Prostate gland (tissue), 2 donors: ENCODE data around the gene ANKRD13A. TPM values are rescaled to one million over a fixed set of nuclear protein-coding genes. Genes with fewer than 3 reads are reported as not detected.
"Not testable (repeated sequence)": the region's sequence is repeated elsewhere in the genome, so short reads cannot be mapped to it uniquely, and the experiment has no call there.

Experiments
- DNase-seq: peaks from one replicate; pipeline ENCODE4 v3.0.0-alpha.2; 2019; ENCODE audit warnings: low spot score
- H3K27ac ChIP-seq, 2 donors: fragments of 200-600 bp; sonication (generic); 2 replicates each; pipeline ENCODE4 v1.5.1; 2017 to 2019
- H3K27me3 ChIP-seq: fragments of 200-600 bp; sonication (generic); replicated peaks from 2 replicates; pipeline ENCODE4 v1.5.1; 2019; ENCODE audit not compliant: insufficient read depth
- H3K36me3 ChIP-seq, 2 donors: fragments of 200-600 bp; sonication (generic); 1 replicate in 1 of 2; 2 replicates in 1 of 2; pipeline versions ENCODE4 v1.5.1 to v1.8.1; 2017 to 2019
- H3K4me1 ChIP-seq: fragments of 200-600 bp; sonication (generic); replicated peaks from 2 replicates; pipeline ENCODE4 v1.5.1; 2019
- H3K4me3 ChIP-seq, 2 donors: fragments of 200-600 bp; sonication (generic); 2 replicates each; pipeline ENCODE4 v1.5.1; 2017 to 2019
- H3K9me3 ChIP-seq: fragments of 200-600 bp; sonication (generic); 2 replicates; pipeline ENCODE4 v1.5.1; 2017
- POLR2A ChIP-seq: fragments of 450-650 bp; IDR thresholded peaks from one replicate; pipeline ENCODE4 v1.6.1; 2016; ENCODE audit warnings: antibody characterized with exemption, mild to moderate bottlenecking
- POLR2AphosphoS5 ChIP-seq: sonication (generic); formaldehyde crosslinking; IDR thresholded peaks from one replicate; pipeline ENCODE4 v1.6.1; 2017; ENCODE audit warnings: antibody characterized with exemption
- WGBS: methylation state at CpG from one replicate; pipeline ENCODE4 v1.1.5; 2018; 5-methylcytosine and 5-hydroxymethylcytosine counted together
- intact Hi-C: fragments of 100-400 bp; cut with DNase I; formaldehyde crosslinking; loops from one replicate; pipeline ENCODE4 v1.14.2; 2022
- total RNA-seq, 2 donors: library from RNA; depleted of rRNA; stranded (reverse); fragments of >200 nt; gene quantifications; one replicate each; pipeline ENCODE4 v1.1.0, GENCODE V29; 2016
- TF ChIP-seq, protein P1 (sequence below), 4 experiments: fragments of 200-600 bp in 2 of 4; fragments of 450-650 bp in 2 of 4; sonication (generic) in 2 of 4; IDR thresholded peaks; 1 replicate in 3 of 4; 2 replicates in 1 of 4; pipeline ENCODE4 v1.5.1; 2016 to 2019; ENCODE audit warnings: antibody characterized with exemption in 4 of 4, mild to moderate bottlenecking in 2 of 4, moderate library complexity in 2 of 4

ANKRD13A gene
- total RNA-seq, 2 donors from 2014 or later = 76.1 to 87.4 TPM

DNA sequence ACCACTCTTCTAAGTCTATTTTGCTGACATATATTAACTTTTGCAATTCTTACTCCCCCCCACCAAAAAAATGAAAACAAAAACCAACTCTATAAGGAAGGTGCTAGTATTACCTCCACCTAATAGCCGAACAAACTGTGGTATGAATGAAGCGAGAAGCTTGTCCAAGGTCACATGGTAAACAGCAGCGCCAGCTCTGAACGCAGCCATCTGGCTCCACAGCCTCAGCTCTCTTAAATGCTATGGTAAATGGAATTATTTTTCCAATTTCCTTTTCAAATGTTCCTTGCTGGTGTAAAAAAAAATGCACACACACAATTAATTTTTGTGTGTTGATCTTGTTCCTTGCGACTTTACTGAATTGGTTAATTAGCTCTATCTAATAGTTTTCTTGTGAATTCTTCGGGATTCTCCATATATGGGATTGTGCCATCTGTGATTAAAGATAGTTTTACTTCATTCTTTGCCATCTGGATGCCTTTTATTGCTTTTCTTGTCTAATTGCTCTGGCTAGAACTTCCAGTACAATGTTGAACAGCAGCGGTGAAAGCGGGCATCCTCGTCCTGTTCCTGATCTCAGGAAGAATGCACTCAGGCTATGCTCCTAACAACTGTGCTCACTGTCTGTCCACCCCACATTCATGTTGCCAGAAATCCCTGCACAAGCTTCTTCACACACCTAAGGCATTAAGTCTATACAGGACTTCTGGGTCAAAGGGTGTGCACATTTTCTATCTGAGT, 59.8 kb downstream of the ANKRD13A start:
- Histone ChIP-seq H3K27ac (no peak overlapping the region), H3K27me3 (no peaks in the 10 kb centered on the region), H3K9me3 (no peaks in the 10 kb centered on the region), H3K4me3 (no peak overlapping the region), H3K4me1 (no peaks in the 10 kb centered on the region), H3K36me3 (no peaks in the 10 kb centered on the region)
- TF ChIP-seq POLR2AphosphoS5 = no peak
- WGBS = 85% methylated on average over 9 of the region's 9 CpGs
- intact Hi-C loops = no loop called here
- no peak for DNase-seq

DNA sequence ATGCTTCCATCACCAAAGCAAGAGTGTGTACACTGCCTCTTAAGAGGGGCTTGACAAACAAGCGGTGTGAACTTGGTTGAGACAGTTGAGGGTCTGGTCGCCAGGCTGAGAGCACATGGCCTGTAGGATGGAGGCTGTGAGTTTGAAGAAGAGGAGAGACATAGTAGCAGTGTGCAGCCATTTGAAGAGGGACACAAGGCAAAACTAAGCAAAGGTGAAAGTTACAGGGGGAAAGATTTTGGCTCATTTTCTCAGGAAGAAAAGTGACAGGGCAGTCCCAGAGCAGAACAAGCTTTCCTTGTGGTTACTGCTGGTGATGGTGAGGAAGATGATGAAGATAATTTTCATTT, 60.4 kb downstream of the ANKRD13A start:
- DNase-seq = no peak
- Histone ChIP-seq H3K4me1 (no peaks in the 10 kb centered on the region), H3K9me3 (no peaks in the 10 kb centered on the region), H3K4me3 (no peak overlapping the region), H3K36me3 (no peaks in the 10 kb centered on the region), H3K27ac (no peak overlapping the region), H3K27me3 (no peaks in the 10 kb centered on the region)
- WGBS = 91% methylated on average over 2 of the region's 2 CpGs
- intact Hi-C loops = no loop called here
- TF ChIP-seq, protein P1, sequence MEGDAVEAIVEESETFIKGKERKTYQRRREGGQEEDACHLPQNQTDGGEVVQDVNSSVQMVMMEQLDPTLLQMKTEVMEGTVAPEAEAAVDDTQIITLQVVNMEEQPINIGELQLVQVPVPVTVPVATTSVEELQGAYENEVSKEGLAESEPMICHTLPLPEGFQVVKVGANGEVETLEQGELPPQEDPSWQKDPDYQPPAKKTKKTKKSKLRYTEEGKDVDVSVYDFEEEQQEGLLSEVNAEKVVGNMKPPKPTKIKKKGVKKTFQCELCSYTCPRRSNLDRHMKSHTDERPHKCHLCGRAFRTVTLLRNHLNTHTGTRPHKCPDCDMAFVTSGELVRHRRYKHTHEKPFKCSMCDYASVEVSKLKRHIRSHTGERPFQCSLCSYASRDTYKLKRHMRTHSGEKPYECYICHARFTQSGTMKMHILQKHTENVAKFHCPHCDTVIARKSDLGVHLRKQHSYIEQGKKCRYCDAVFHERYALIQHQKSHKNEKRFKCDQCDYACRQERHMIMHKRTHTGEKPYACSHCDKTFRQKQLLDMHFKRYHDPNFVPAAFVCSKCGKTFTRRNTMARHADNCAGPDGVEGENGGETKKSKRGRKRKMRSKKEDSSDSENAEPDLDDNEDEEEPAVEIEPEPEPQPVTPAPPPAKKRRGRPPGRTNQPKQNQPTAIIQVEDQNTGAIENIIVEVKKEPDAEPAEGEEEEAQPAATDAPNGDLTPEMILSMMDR (IDR thresholded peaks at IDR 0.05) = no peak
- TF ChIP-seq POLR2A (no peak), POLR2AphosphoS5 (no peak)

DNA sequence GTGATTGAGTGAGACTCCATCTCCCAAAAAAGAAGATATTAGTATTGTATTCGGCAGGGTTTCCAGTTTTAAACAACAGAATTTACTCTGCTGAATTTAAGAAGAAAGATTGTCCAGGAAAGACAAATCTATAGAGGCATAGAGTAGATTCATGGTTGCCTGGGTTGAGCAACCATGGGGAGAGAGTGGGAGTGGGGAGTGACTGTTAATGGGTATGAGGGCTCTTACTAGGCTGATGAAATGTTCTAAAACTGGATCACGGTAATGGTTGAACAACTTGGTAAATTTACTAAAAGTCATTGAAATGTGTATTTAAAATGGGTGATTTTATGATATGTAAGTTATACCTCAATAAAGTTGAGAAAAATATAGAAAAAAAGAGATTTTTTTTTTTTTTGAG, 63.0 kb downstream of the ANKRD13A start:
- Histone ChIP-seq H3K27me3 (no peaks in the 10 kb centered on the region), H3K9me3 (no peaks in the 10 kb centered on the region), H3K4me3 (no peak overlapping the region), H3K4me1 (no peaks in the 10 kb centered on the region), H3K27ac (no peak overlapping the region), H3K36me3 (no peaks in the 10 kb centered on the region)
- DNase-seq = no peak
- intact Hi-C loops = no loop called here
- TF ChIP-seq POLR2A = no peak
- TF ChIP-seq, protein P1 (IDR thresholded peaks at IDR 0.05) = no peak
- TF ChIP-seq POLR2AphosphoS5 = no peak
- whole genome bisulfite sequencing = 90% methylated on average over 2 of the region's 2 CpGs

DNA sequence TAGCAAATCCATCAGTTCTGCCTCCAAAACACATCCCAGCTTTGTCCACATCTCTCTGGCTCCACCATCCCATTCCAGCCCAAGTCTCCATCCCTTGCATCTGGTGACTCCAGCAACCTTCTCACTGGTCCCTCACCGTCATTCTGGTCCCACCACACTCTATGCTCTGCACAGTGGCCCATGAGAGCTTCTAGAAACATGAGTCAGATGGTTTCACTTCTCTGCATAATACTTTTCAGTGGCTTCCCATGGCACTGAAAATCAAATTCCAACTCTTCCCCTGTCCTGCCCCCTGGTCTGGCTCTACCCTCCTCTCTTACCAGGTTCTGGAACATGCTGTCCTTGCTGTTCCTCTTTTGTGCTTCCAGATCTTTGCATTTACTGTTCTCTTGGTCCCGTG, 66.3 kb downstream of the ANKRD13A start:
- no peaks in the 10 kb centered on the region for H3K4me1 ChIP-seq
- no peak overlapping the region for H3K27ac ChIP-seq
- 80% methylated on average over 2 of the region's 2 CpGs for WGBS
- no peaks in the 10 kb centered on the region for H3K36me3 ChIP-seq
- peaks cover 2% of the 10 kb centered on the region for H3K27me3 ChIP-seq
- no peak for DNase-seq
- no peaks in the 10 kb centered on the region for H3K9me3 ChIP-seq
- H3K4me3 ChIP-seq = no peak overlapping the region
- intact Hi-C loops = no loop called here
- TF ChIP-seq POLR2AphosphoS5 = no peak

DNA sequence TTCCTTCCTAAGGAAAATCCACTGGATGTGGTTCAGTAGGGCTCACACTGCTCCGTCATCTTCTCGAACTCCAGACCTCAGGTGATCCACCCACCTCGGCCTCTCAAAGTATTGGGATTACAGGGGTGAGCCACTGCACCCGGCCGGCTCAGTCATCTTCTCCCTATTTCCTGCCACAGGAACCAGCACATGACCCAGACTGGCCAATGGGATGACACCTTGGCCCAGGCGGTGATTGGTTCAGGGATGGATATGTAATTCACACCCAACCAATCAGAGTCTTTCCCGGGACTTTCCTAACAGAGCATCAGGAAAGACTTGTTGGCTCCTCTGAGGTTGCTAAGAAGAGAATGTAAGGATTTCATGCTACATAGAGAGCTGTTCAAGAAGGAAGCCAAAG, 68.3 kb downstream of the ANKRD13A start:
- TF ChIP-seq POLR2A (no peak), POLR2AphosphoS5 (no peak)
- TF ChIP-seq, protein P1 (IDR thresholded peaks at IDR 0.05) = no peak
- intact Hi-C loops = no loop called here
- Histone ChIP-seq H3K9me3 (no peaks in the 10 kb centered on the region), H3K27ac (no peak overlapping the region), H3K36me3 (no peaks in the 10 kb centered on the region), H3K4me1 (no peaks in the 10 kb centered on the region), H3K27me3 (peaks cover 2% of the 10 kb centered on the region), H3K4me3 (no peak overlapping the region)
- WGBS = 95% methylated on average over 7 of the region's 7 CpGs
- no peak for DNase-seq

DNA sequence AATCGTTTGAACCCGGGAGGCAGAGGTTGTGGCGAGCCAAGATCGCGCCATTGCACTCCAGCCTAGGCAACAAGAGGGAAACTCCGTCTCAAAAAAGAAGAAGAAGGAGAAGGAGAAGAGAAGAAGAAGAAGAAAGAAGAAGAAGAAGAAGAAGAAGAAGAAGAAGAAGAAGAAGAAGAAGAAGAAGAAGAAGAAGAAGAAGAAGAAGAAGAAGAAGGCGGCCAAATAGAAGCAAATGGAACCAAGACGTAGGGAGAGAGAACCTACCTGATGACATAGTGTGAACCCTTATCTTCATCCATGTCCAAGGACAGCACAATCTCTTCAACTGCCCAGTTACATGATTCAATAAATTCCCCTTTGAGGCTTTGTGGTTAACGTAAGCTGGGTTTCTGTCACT, 68.9 kb downstream of the ANKRD13A start:
- intact Hi-C loops, H3K27me3 ChIP-seq, H3K9me3 ChIP-seq, H3K27ac ChIP-seq, H3K4me1 ChIP-seq, DNase-seq, H3K36me3 ChIP-seq, H3K4me3 ChIP-seq: not testable (repeated sequence)
- 87% methylated on average over 9 of the region's 9 CpGs for WGBS
